ENCODE data around the gene PCDHGA6.
A peak's percentile ranks its signal among the peaks of the same experiment; 100 is the strongest.
"Not testable (repeated sequence)": the region's sequence is repeated elsewhere in the genome, so short reads cannot be mapped to it uniquely, and the experiment has no call there.

Gene PCDHGA6

GRCh38 chr5:141342773-141343172 is 30.9 kb upstream of the PCDHGA6 start:
- no peak for DNase-seq (ENCODE audit: low read depth)
- no peak for TF ChIP-seq CTCF (IDR thresholded peaks at IDR 0.05; ENCODE audit: insufficient read depth, low read depth, low read length, missing control alignments)
- H3K4me3 ChIP-seq (ENCODE audit: low read depth, low read length) = no peak overlapping the region

- peak; percentile 21 for DNase-seq (ENCODE audit: low read depth)
- TF ChIP-seq CTCF (IDR thresholded peaks at IDR 0.05; ENCODE audit: insufficient read depth, low read depth, low read length, missing control alignments) = no peak
These were observed 30.3 kb upstream of the PCDHGA6 start, which contains the start of gene PCDHGA3 for GRCh38 chr5:141343242-141343952. TSS of gene PCDHGA3 (plus strand) at chr5:141343829. CDS start at chr5:141344034, 205 bp downstream.

GRCh38 chr5:141343953-141344463 is 29.7 kb upstream of the PCDHGA6 start:
- DNase-seq (ENCODE audit: low read depth) = no peak
- H3K4me3 ChIP-seq (ENCODE audit: low read depth, low read length) = no peak overlapping the region
- no peak for TF ChIP-seq CTCF (IDR thresholded peaks at IDR 0.05; ENCODE audit: insufficient read depth, low read depth, low read length, missing control alignments)

More at GRCh38 chr5:141343242-141343952, 30.3 kb upstream of the PCDHGA6 start, which contains the start of gene PCDHGA3:
- H3K4me3 ChIP-seq (ENCODE audit: low read depth, low read length) = no peak within 1 kb of the TSS

- TF ChIP-seq CTCF (IDR thresholded peaks at IDR 0.05; ENCODE audit: insufficient read depth, low read depth, low read length, missing control alignments) = no peak
- H3K4me3 ChIP-seq (ENCODE audit: low read depth, low read length) = no peak overlapping the region
- DNase-seq (ENCODE audit: low read depth) = no peak
These were observed 28.4 kb upstream of the PCDHGA6 start for GRCh38 chr5:141345327-141345726.

- not testable (repeated sequence) for DNase-seq (ENCODE audit: low read depth); H3K4me3 ChIP-seq (ENCODE audit: low read depth, low read length)
These were observed 27.7 kb upstream of the PCDHGA6 start for GRCh38 chr5:141346017-141346416.

- TF ChIP-seq CTCF (IDR thresholded peaks at IDR 0.05; ENCODE audit: insufficient read depth, low read depth, low read length, missing control alignments) = peak; percentile 55
- DNase-seq (ENCODE audit: low read depth) = peak; percentile 73
- H3K4me3 ChIP-seq (ENCODE audit: low read depth, low read length) = peak within 1 kb of the TSS; percentile 21
These were observed 23.6 kb upstream of the PCDHGA6 start, which contains the start of gene PCDHGB1 for GRCh38 chr5:141349917-141350619. TSS of gene PCDHGB1 (plus strand) at chr5:141350099. CDS start at chr5:141350261, 162 bp downstream.

GRCh38 chr5:141351591-141351990 is 22.1 kb upstream of the PCDHGA6 start:
- H3K4me3 ChIP-seq (ENCODE audit: low read depth, low read length) = no peak overlapping the region
- no peak for DNase-seq (ENCODE audit: low read depth)
- no peak for TF ChIP-seq CTCF (IDR thresholded peaks at IDR 0.05; ENCODE audit: insufficient read depth, low read depth, low read length, missing control alignments)

All from GM12865 (cell line).